Adrenal gland (tissue), 12 donors: Measurements from ENCODE around the gene SLC37A1. TPM values are rescaled to one million over a fixed set of nuclear protein-coding genes. Genes with fewer than 3 reads are reported as not detected.

Experiments used
- DNase-seq, 7 donors: peaks; one replicate each; pipeline ENCODE4 v3.0.0-alpha.2; 2019 to 2020
- H3K27ac ChIP-seq, 5 donors: fragments of 200-600 bp; sonication (generic) in 4 of 5; 1 replicate in 3 of 5; 2 replicates in 2 of 5; pipeline versions ENCODE4 v1.5.1 to v1.8.0; 2016 to 2020; ENCODE audit warnings: mild to moderate bottlenecking in 1 of 5
- H3K27me3 ChIP-seq: fragments of 200-600 bp; 2 replicates; pipeline ENCODE4 v1.8.0; 2021
- H3K36me3 ChIP-seq, 2 donors: fragments of 200-600 bp; replicated peaks in 1 of 2; 1 replicate in 1 of 2; 2 replicates in 1 of 2; pipeline versions ENCODE4 v1.5.1 to v1.8.0; 2018 to 2022
- H3K4me1 ChIP-seq, 2 donors: fragments of 200-600 bp; replicated peaks in 1 of 2; 1 replicate in 1 of 2; 2 replicates in 1 of 2; pipeline versions ENCODE4 v1.5.1 to v1.8.0; 2018 to 2021
- H3K4me3 ChIP-seq, 4 donors: fragments of 200-600 bp; sonication (generic) in 3 of 4; one replicate each; pipeline ENCODE4 v1.5.1; 2016 to 2018
- H3K9me3 ChIP-seq, 3 donors: fragments of 200-600 bp; sonication (generic) in 1 of 3; replicated peaks in 1 of 3; 1 replicate in 2 of 3; 2 replicates in 1 of 3; pipeline versions ENCODE4 v1.5.1 to v1.8.0; 2016 to 2021
- CTCF ChIP-seq, 6 experiments: fragments of 450-650 bp in 4 of 6; fragments of 200-600 bp in 2 of 6; sonication (generic) in 1 of 6; IDR thresholded peaks; 1 replicate in 5 of 6; 2 replicates in 1 of 6; pipeline versions ENCODE4 v1.5.1 to v1.8.0; 2016 to 2021; ENCODE audit warnings: antibody characterized with exemption in 6 of 6, mild to moderate bottlenecking in 2 of 6, moderate library complexity in 1 of 6
- POLR2A ChIP-seq, 2 donors: fragments of 450-650 bp; IDR thresholded peaks; one replicate each; pipeline ENCODE4 v1.6.1; 2017; ENCODE audit warnings: antibody characterized with exemption in 2 of 2, mild to moderate bottlenecking in 2 of 2, moderate library complexity in 1 of 2
- WGBS, 4 donors: extraction: QIAGEN DNeasy Blood & Tissue Kit in 2 of 4; methylation state at CpG; one replicate each; pipeline versions ENCODE4 v1.1.5 to v1.1.7; 2013 to 2017; 5-methylcytosine and 5-hydroxymethylcytosine counted together
- intact Hi-C, 2 donors: fragments of 100-400 bp; cut with DNase I; formaldehyde crosslinking; loops; one replicate each; pipeline versions ENCODE4 v1.14.1 to v1.15.0; 2022 to 2023
- polyA plus RNA-seq, 3 donors: library from polyadenylated mRNA; stranded (reverse); fragments of 200-250 nt in 2 of 3; fragments of 350-450 nt in 1 of 3; fragmentation: Illumina TruSeq in 1 of 3; extraction: RNeasy Lipid Tissue Mini Kit (QIAGEN cat#74804) in 1 of 3; gene quantifications; one replicate each; pipeline ENCODE4 v1.2.3, GENCODE V29; 2013 to 2014
- total RNA-seq, 9 donors: library from RNA; depleted of rRNA in 4 of 9; stranded (reverse); fragments of >200 nt in 4 of 9; fragments of 120-200 nt in 1 of 9; fragmentation: NEBNext Ultra II Directional in 1 of 9; extraction: Animal tissue kit (Norgen Biotek cat#: 25700) in 1 of 9; gene quantifications; one replicate each; pipeline versions ENCODE4 v1.1.0 to v1.2.4, GENCODE V29; 2013 to 2023
- donor health status: healthy with polysubstance abuse.
- donor health status: Bipolar disorder and iron deficiency.
- donor health status: DM: yes; HTN: yes; CAD: no.
- donor health status: DM: no; HTN: no; CAD: no.
- donor health status: DM: no; HTN: no; CAD: no.
- donor health status: DM: yes; HTN: yes; CAD: no.

The SLC37A1 gene
- total and polyA plus RNA-seq, 12 donors: 4.8 to 27.2 (median 16.3) TPM

GRCh38 chr21:42571391-42572150 is 57.9 kb downstream of the SLC37A1 start:
- no peaks in the 10 kb centered on the region for H3K27me3 ChIP-seq
- H3K36me3 ChIP-seq: peaks cover 0 to 28% of the 10 kb centered on the region in 2 donors
- H3K4me1 ChIP-seq: no peaks in the 10 kb centered on the region
- TF ChIP-seq POLR2A (IDR thresholded peaks at IDR 0.05): no peak
- no peak for TF ChIP-seq CTCF (IDR thresholded peaks at IDR 0.05)
- no peak overlapping the region for H3K4me3 ChIP-seq
- DNase-seq: peak in 5 of 7 donors; percentile 6 to 55 (median 11)
- intact Hi-C loops: no loop called here
- H3K9me3 ChIP-seq: peaks cover 0 to 2% (median 0%) of the 10 kb centered on the region in 3 donors
- no peak overlapping the region for H3K27ac ChIP-seq
- WGBS, 4 donors: 83 to 91% (median 87%) methylated on average over 20 of the region's 20 CpGs

GRCh38 chr21:42572906-42573495 is 59.3 kb downstream of the SLC37A1 start:
- 95 to 96% (median 96%) methylated on average over 10 to 12 of the region's 12 CpGs for WGBS, 4 donors

GRCh38 chr21:42574234-42575027 is 60.8 kb downstream of the SLC37A1 start:
- Histone ChIP-seq H3K4me1 (no peaks in the 10 kb centered on the region), H3K4me3 (no peak overlapping the region), H3K27me3 (no peaks in the 10 kb centered on the region), H3K36me3 (peaks cover 0 to 8% of the 10 kb centered on the region in 2 donors), H3K9me3 (peaks cover 0 to 9% (median 0%) of the 10 kb centered on the region in 3 donors), H3K27ac (no peak overlapping the region)
- 91 to 96% (median 92%) methylated on average over 5 to 7 of the region's 7 CpGs for WGBS, 4 donors
- TF ChIP-seq POLR2A (IDR thresholded peaks at IDR 0.05) (no peak), CTCF (IDR thresholded peaks at IDR 0.05) (no peak)
- peak in 3 of 7 donors; percentile 7 to 48 (median 15) for DNase-seq
- intact Hi-C loops: no loop called here

More at GRCh38 chr21:42572906-42573495, 59.3 kb downstream of the SLC37A1 start:
- TF ChIP-seq CTCF (IDR thresholded peaks at IDR 0.05) (no peak), POLR2A (IDR thresholded peaks at IDR 0.05) (no peak)
- DNase-seq: peak in 4 of 7 donors; percentile 8 to 45 (median 14)
- Histone ChIP-seq H3K27ac (no peak overlapping the region), H3K9me3 (peaks cover 0 to 9% (median 0%) of the 10 kb centered on the region in 3 donors), H3K27me3 (no peaks in the 10 kb centered on the region), H3K4me3 (no peak overlapping the region), H3K36me3 (peaks cover 0 to 21% of the 10 kb centered on the region in 2 donors), H3K4me1 (no peaks in the 10 kb centered on the region)
- intact Hi-C loops: no loop called here

GRCh38 chr21:42575111-42575510 is 61.5 kb downstream of the SLC37A1 start:
- intact Hi-C loops: no loop called here
- H3K4me1 ChIP-seq: no peaks in the 10 kb centered on the region
- 94 to 97% (median 96%) methylated on average over 8 of the region's 8 CpGs for WGBS, 4 donors
- peak in 3 of 7 donors; percentile 6 to 34 (median 19) for DNase-seq
- peaks cover 0 to 8% of the 10 kb centered on the region in 2 donors for H3K36me3 ChIP-seq
- TF ChIP-seq CTCF (IDR thresholded peaks at IDR 0.05): no peak
- TF ChIP-seq POLR2A (IDR thresholded peaks at IDR 0.05): no peak
- peaks cover 0 to 9% (median 0%) of the 10 kb centered on the region in 3 donors for H3K9me3 ChIP-seq
- H3K27ac ChIP-seq: no peak overlapping the region
- H3K4me3 ChIP-seq: no peak overlapping the region
- no peaks in the 10 kb centered on the region for H3K27me3 ChIP-seq
